B cell (primary cell): Measurements from ENCODE around the gene LKAAEAR1.

ENCODE experiments used
- EZH2 ChIP-seq: IDR thresholded peaks from 2 replicates; pipeline ENCODE4 v1.6.1; 2012; ENCODE audit warnings: borderline replicate concordance, low read depth, mild to moderate bottlenecking, moderate library complexity, low read length; ENCODE audit not compliant: insufficient read depth, poor library complexity, severe bottlenecking
- TF ChIP-seq, protein P1 (sequence below): fragments of 200-600 bp; IDR thresholded peaks from one replicate; pipeline ENCODE4 v1.8.0; 2022; ENCODE audit warnings: antibody characterized with exemption, mild to moderate bottlenecking

DNA sequence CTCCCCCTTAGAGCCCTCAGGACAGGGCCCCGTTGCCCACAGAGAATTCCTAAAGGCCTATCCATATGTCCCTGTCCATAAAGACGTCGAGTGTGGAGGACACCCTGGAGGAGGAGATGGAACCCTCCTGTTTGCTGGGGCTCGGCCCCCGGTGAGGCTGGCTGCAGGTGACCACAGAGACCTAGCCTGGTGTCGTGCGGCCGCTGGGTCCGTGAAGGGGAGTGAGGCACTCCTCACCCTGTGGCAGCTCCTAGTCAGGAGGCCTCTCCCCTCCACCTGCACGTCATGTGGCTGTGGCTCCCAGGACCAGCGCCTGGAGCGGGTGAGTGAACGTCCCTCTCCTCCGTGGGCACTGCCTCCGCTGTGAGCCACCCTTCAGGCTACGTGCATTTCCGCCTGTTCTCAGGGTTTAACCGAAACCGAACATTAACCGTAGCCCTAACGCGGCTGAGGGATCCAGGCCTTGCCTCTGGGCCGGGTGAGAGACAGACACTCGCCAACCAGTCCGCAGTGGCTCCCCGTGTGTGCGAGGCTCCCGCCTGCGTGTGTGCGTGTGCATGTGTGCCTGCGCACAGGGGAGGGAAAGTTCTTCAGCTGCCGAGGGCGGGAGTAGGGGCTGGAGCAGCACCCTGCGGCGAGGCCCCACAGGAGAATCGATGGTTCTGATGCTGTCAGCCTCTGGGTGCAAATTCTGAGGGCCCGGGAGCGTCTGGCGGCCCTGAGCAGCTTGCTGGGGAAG lies 27.1 kb downstream of the LKAAEAR1 start:
- no peak for TF ChIP-seq EZH2
- TF ChIP-seq, protein P1, sequence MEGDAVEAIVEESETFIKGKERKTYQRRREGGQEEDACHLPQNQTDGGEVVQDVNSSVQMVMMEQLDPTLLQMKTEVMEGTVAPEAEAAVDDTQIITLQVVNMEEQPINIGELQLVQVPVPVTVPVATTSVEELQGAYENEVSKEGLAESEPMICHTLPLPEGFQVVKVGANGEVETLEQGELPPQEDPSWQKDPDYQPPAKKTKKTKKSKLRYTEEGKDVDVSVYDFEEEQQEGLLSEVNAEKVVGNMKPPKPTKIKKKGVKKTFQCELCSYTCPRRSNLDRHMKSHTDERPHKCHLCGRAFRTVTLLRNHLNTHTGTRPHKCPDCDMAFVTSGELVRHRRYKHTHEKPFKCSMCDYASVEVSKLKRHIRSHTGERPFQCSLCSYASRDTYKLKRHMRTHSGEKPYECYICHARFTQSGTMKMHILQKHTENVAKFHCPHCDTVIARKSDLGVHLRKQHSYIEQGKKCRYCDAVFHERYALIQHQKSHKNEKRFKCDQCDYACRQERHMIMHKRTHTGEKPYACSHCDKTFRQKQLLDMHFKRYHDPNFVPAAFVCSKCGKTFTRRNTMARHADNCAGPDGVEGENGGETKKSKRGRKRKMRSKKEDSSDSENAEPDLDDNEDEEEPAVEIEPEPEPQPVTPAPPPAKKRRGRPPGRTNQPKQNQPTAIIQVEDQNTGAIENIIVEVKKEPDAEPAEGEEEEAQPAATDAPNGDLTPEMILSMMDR: no peak
